ENCODE data around the gene CLEC7A. TPM values are rescaled to one million over a fixed set of nuclear protein-coding genes. Genes with fewer than 3 reads are reported as not detected.

CLEC7A gene
- total and polyA plus RNA-seq, 7 experiments from 2014 or later, result 1.5 to 121 (median 7.2) TPM; not detected in 3

GRCh38 chr12:10128687-10129086 lies 1.3 kb downstream of the CLEC7A start:
- ATAC-seq, result peak; percentile 75
- CTCF ChIA-PET, result interaction anchor here (0.6 kb wide), 1 partner anchor 650 kb away, joined by 3 read pairs; no protein-coding TSS in a partner anchor
- no peak overlapping the region for H3K27ac Mint-ChIP-seq

GRCh38 chr12:10126413-10126812 lies 3.6 kb downstream of the CLEC7A start:
- H3K36me3 Mint-ChIP-seq, result peaks cover 0 to 3% (median 0%) of the 10 kb centered on the region in 5 donors
- H3K4me3 Mint-ChIP-seq, result no peak overlapping the region
- ChIA-PET CTCF (no interaction called here), POLR2A (no interaction called here)
- no peak overlapping the region for H3K27ac Mint-ChIP-seq
- H3K4me1 Mint-ChIP-seq, result peaks cover 4 to 19% (median 7%) of the 10 kb centered on the region in 7 donors
- intact Hi-C loops (cut with micrococcal nuclease), result no loop called here
- H3K36me3 ChIP-seq (ENCODE audit: control insufficient read depth in 2 of 3, insufficient read depth in 3 of 3, low read length in 3 of 3), result no peaks in the 10 kb centered on the region
- H3K27me3 ChIP-seq (ENCODE audit: control insufficient read depth in 2 of 2, insufficient read depth in 2 of 2, low read length in 2 of 2), result no peaks in the 10 kb centered on the region
- peaks cover 0 to 6% of the 10 kb centered on the region in 2 donors for H3K4me1 ChIP-seq (ENCODE audit: control insufficient read depth in 2 of 2, insufficient read depth in 2 of 2, low read length in 2 of 2)
- no peak overlapping the region for H3K4me3 ChIP-seq (ENCODE audit: low read length)
- DNase-seq, result no peak
- H3K27ac ChIP-seq (ENCODE audit: low read depth, low read length), result no peak overlapping the region
- ATAC-seq, result no peak
- no peaks in the 10 kb centered on the region for H3K9me3 ChIP-seq (ENCODE audit: control insufficient read depth in 2 of 3, low read length in 3 of 3)
- H3K9me3 Mint-ChIP-seq, result peaks cover 0 to 2% (median 0%) of the 10 kb centered on the region in 11 donors
- H3K27me3 Mint-ChIP-seq, result peaks cover 0 to 41% (median 5%) of the 10 kb centered on the region in 5 donors

More at GRCh38 chr12:10128687-10129086, 1.3 kb downstream of the CLEC7A start:
- H3K27me3 ChIP-seq (ENCODE audit: control insufficient read depth in 2 of 2, insufficient read depth in 2 of 2, low read length in 2 of 2), result no peaks in the 10 kb centered on the region
- H3K4me3 Mint-ChIP-seq, result no peak overlapping the region
- intact Hi-C loops (cut with micrococcal nuclease), result no loop called here
- no peaks in the 10 kb centered on the region for H3K9me3 Mint-ChIP-seq
- no peaks in the 10 kb centered on the region for H3K36me3 Mint-ChIP-seq
- peaks cover 0 to 50% (median 5%) of the 10 kb centered on the region in 5 donors for H3K27me3 Mint-ChIP-seq
- no peak overlapping the region for H3K27ac ChIP-seq (ENCODE audit: low read depth, low read length)
- H3K36me3 ChIP-seq (ENCODE audit: control insufficient read depth in 2 of 3, insufficient read depth in 3 of 3, low read length in 3 of 3), result no peaks in the 10 kb centered on the region
- POLR2A ChIA-PET, result interaction anchor here (0.6 kb wide), 1 partner anchor 124 kb away, joined by 3 read pairs; no protein-coding TSS in a partner anchor
- peaks cover 4 to 19% (median 7%) of the 10 kb centered on the region in 7 donors for H3K4me1 Mint-ChIP-seq
- H3K9me3 ChIP-seq (ENCODE audit: control insufficient read depth in 2 of 3, low read length in 3 of 3), result no peaks in the 10 kb centered on the region
- no peak overlapping the region for H3K4me3 ChIP-seq (ENCODE audit: low read length)
- DNase-seq, result no peak
- H3K4me1 ChIP-seq (ENCODE audit: control insufficient read depth in 2 of 2, insufficient read depth in 2 of 2, low read length in 2 of 2), result peaks cover 0 to 6% of the 10 kb centered on the region in 2 donors

GRCh38 chr12:10122689-10123088 lies 7.3 kb downstream of the CLEC7A start:
- peaks cover 0 to 36% (median 5%) of the 10 kb centered on the region in 5 donors for H3K27me3 Mint-ChIP-seq
- H3K4me1 ChIP-seq (ENCODE audit: control insufficient read depth in 2 of 2, insufficient read depth in 2 of 2, low read length in 2 of 2), result no peaks in the 10 kb centered on the region
- peaks cover 0 to 6% (median 0%) of the 10 kb centered on the region in 11 donors for H3K9me3 Mint-ChIP-seq
- H3K27me3 ChIP-seq (ENCODE audit: control insufficient read depth in 2 of 2, insufficient read depth in 2 of 2, low read length in 2 of 2), result no peaks in the 10 kb centered on the region
- no peak overlapping the region for H3K27ac ChIP-seq (ENCODE audit: low read depth, low read length)
- DNase-seq (no peak), ATAC-seq (no peak)
- CTCF ChIA-PET, result no interaction called here
- H3K4me3 Mint-ChIP-seq, result no peak overlapping the region
- H3K4me1 Mint-ChIP-seq, result peaks cover 0 to 4% (median 0%) of the 10 kb centered on the region in 7 donors
- H3K4me3 ChIP-seq (ENCODE audit: low read length), result no peak overlapping the region
- peaks cover 0 to 3% (median 0%) of the 10 kb centered on the region in 5 donors for H3K36me3 Mint-ChIP-seq
- intact Hi-C loops (cut with micrococcal nuclease), result no loop called here
- no peak overlapping the region for H3K27ac Mint-ChIP-seq
- POLR2A ChIA-PET, result interaction anchor here (0.7 kb wide), 1 partner anchor 879 kb away, joined by 5 read pairs; no protein-coding TSS in a partner anchor
- H3K36me3 ChIP-seq (ENCODE audit: control insufficient read depth in 2 of 3, insufficient read depth in 3 of 3, low read length in 3 of 3), result no peaks in the 10 kb centered on the region
- no peaks in the 10 kb centered on the region for H3K9me3 ChIP-seq (ENCODE audit: control insufficient read depth in 2 of 3, low read length in 3 of 3)

- Mint-ChIP-seq H3K4me1 (no peaks in the 10 kb centered on the region), H3K27me3 (peaks cover 0 to 22% (median under 1%) of the 10 kb centered on the region in 5 donors), H3K36me3 (peaks cover 0 to 3% (median 0%) of the 10 kb centered on the region in 5 donors), H3K4me3 (no peak overlapping the region), H3K27ac (peak overlapping the region in 1 of 9 donors; percentile 19), H3K9me3 (peaks cover 0 to 6% (median 0%) of the 10 kb centered on the region in 11 donors)
- Histone ChIP-seq H3K36me3 (ENCODE audit: control insufficient read depth in 2 of 3, insufficient read depth in 3 of 3, low read length in 3 of 3) (no peaks in the 10 kb centered on the region), H3K27ac (ENCODE audit: low read depth, low read length) (no peak overlapping the region), H3K4me1 (ENCODE audit: control insufficient read depth in 2 of 2, insufficient read depth in 2 of 2, low read length in 2 of 2) (no peaks in the 10 kb centered on the region), H3K9me3 (ENCODE audit: control insufficient read depth in 2 of 3, low read length in 3 of 3) (no peaks in the 10 kb centered on the region), H3K4me3 (ENCODE audit: low read length) (no peak overlapping the region), H3K27me3 (ENCODE audit: control insufficient read depth in 2 of 2, insufficient read depth in 2 of 2, low read length in 2 of 2) (no peaks in the 10 kb centered on the region)
- DNase-seq (no peak), ATAC-seq (peak; percentile 49)
- ChIA-PET POLR2A (no interaction called here), CTCF (no interaction called here)
- intact Hi-C loops (cut with micrococcal nuclease), result no loop called here
These were observed 8.7 kb downstream of the CLEC7A start for GRCh38 chr12:10121278-10121677.

GRCh38 chr12:10119066-10119465 lies 10.9 kb downstream of the CLEC7A start:
- intact Hi-C loops (cut with micrococcal nuclease), result no loop called here
- H3K27me3 Mint-ChIP-seq, result peaks cover 0 to 16% (median 0%) of the 10 kb centered on the region in 5 donors
- no peak overlapping the region for H3K27ac ChIP-seq (ENCODE audit: low read depth, low read length)
- H3K27ac Mint-ChIP-seq, result no peak overlapping the region
- DNase-seq (no peak), ATAC-seq (peak; percentile 67)
- H3K4me1 Mint-ChIP-seq, result no peaks in the 10 kb centered on the region
- H3K9me3 ChIP-seq (ENCODE audit: control insufficient read depth in 2 of 3, low read length in 3 of 3), result no peaks in the 10 kb centered on the region
- POLR2A ChIA-PET, result no interaction called here
- H3K36me3 Mint-ChIP-seq, result peaks cover 0 to 3% (median 0%) of the 10 kb centered on the region in 5 donors
- no peaks in the 10 kb centered on the region for H3K27me3 ChIP-seq (ENCODE audit: control insufficient read depth in 2 of 2, insufficient read depth in 2 of 2, low read length in 2 of 2)
- H3K4me3 Mint-ChIP-seq, result no peak overlapping the region
- H3K36me3 ChIP-seq (ENCODE audit: control insufficient read depth in 2 of 3, insufficient read depth in 3 of 3, low read length in 3 of 3), result no peaks in the 10 kb centered on the region
- H3K4me1 ChIP-seq (ENCODE audit: control insufficient read depth in 2 of 2, insufficient read depth in 2 of 2, low read length in 2 of 2), result no peaks in the 10 kb centered on the region
- peaks cover 0 to 7% (median 0%) of the 10 kb centered on the region in 11 donors for H3K9me3 Mint-ChIP-seq
- H3K4me3 ChIP-seq (ENCODE audit: low read length), result no peak overlapping the region
- CTCF ChIA-PET, result no interaction called here

- Mint-ChIP-seq H3K4me3 (no peak overlapping the region), H3K9me3 (peaks cover 0 to 7% (median 0%) of the 10 kb centered on the region in 11 donors), H3K36me3 (no peaks in the 10 kb centered on the region), H3K27ac (no peak overlapping the region), H3K27me3 (peaks cover 0 to 13% (median 0%) of the 10 kb centered on the region in 5 donors), H3K4me1 (peaks cover 0 to 2% (median 0%) of the 10 kb centered on the region in 7 donors)
- H3K36me3 ChIP-seq (ENCODE audit: control insufficient read depth in 2 of 3, insufficient read depth in 3 of 3, low read length in 3 of 3), result no peaks in the 10 kb centered on the region
- no peak overlapping the region for H3K4me3 ChIP-seq (ENCODE audit: low read length)
- DNase-seq (no peak), ATAC-seq (no peak)
- no peaks in the 10 kb centered on the region for H3K9me3 ChIP-seq (ENCODE audit: control insufficient read depth in 2 of 3, low read length in 3 of 3)
- no peaks in the 10 kb centered on the region for H3K27me3 ChIP-seq (ENCODE audit: control insufficient read depth in 2 of 2, insufficient read depth in 2 of 2, low read length in 2 of 2)
- no peak overlapping the region for H3K27ac ChIP-seq (ENCODE audit: low read depth, low read length)
- POLR2A ChIA-PET, result no interaction called here
- intact Hi-C loops (cut with micrococcal nuclease), result no loop called here
- no peaks in the 10 kb centered on the region for H3K4me1 ChIP-seq (ENCODE audit: control insufficient read depth in 2 of 2, insufficient read depth in 2 of 2, low read length in 2 of 2)
- CTCF ChIA-PET, result interaction anchor here (0.6 kb wide), 1 partner anchor 75 kb away, joined by 3 read pairs; no protein-coding TSS in a partner anchor
These were observed 14.1 kb downstream of the CLEC7A start for GRCh38 chr12:10115890-10116289.

GRCh38 chr12:10115311-10115710 lies 14.7 kb downstream of the CLEC7A start:
- Mint-ChIP-seq H3K4me1 (peaks cover 0 to 2% (median 0%) of the 10 kb centered on the region in 7 donors), H3K9me3 (peaks cover 0 to 7% (median 0%) of the 10 kb centered on the region in 11 donors), H3K4me3 (no peak overlapping the region), H3K27ac (no peak overlapping the region), H3K36me3 (no peaks in the 10 kb centered on the region), H3K27me3 (peaks cover 0 to 13% (median 0%) of the 10 kb centered on the region in 5 donors)
- Histone ChIP-seq H3K27me3 (ENCODE audit: control insufficient read depth in 2 of 2, insufficient read depth in 2 of 2, low read length in 2 of 2) (no peaks in the 10 kb centered on the region), H3K4me1 (ENCODE audit: control insufficient read depth in 2 of 2, insufficient read depth in 2 of 2, low read length in 2 of 2) (no peaks in the 10 kb centered on the region), H3K27ac (ENCODE audit: low read depth, low read length) (no peak overlapping the region), H3K4me3 (ENCODE audit: low read length) (no peak overlapping the region), H3K36me3 (ENCODE audit: control insufficient read depth in 2 of 3, insufficient read depth in 3 of 3, low read length in 3 of 3) (no peaks in the 10 kb centered on the region), H3K9me3 (ENCODE audit: control insufficient read depth in 2 of 3, low read length in 3 of 3) (no peaks in the 10 kb centered on the region)
- no peak for ATAC-seq
- ChIA-PET CTCF (interaction anchor here (0.6 kb wide), 2 partner anchors 76 to 464 kb away, joined by 3 to 6 read pairs; no protein-coding TSS in a partner anchor), POLR2A (no interaction called here)
- no peak for DNase-seq
- intact Hi-C loops (cut with micrococcal nuclease), result no loop called here
